SU-DHL-6 (cell line): ENCODE results near the gene INSR.
A peak's percentile ranks its signal among the peaks of the same experiment; 100 is the strongest.

ENCODE experiments used
- H2AFZ ChIP-seq: fragments of 200-600 bp; sonication (generic); 2 replicates; pipeline ENCODE4 v1.6.1; 2014; ENCODE audit warnings: low read depth, mild to moderate bottlenecking, moderate library complexity, mixed read lengths, antibody characterized with exemption, low read length; ENCODE audit not compliant: severe bottlenecking
- H3F3A ChIP-seq: fragments of 200-600 bp; shearing (Covaris generic); 2 replicates; pipeline ENCODE4 v1.6.0; 2016; ENCODE audit warnings: antibody characterized with exemption, mild to moderate bottlenecking; ENCODE audit not compliant: insufficient read depth
- H3K27ac ChIP-seq: fragments of 200-600 bp; sonication (generic); 2 replicates; pipeline ENCODE4 v1.5.1; 2016; ENCODE audit warnings: low read depth, mild to moderate bottlenecking, low read length, moderate library complexity, mixed read lengths
- H3K27me3 ChIP-seq: fragments of 200-600 bp; sonication (generic), shearing (Covaris generic); 2 replicates; pipeline ENCODE4 v1.6.0; 2014; ENCODE audit warnings: mild to moderate bottlenecking, low read length
- H3K36me3 ChIP-seq: fragments of 200-600 bp; sonication (generic); 2 replicates; pipeline ENCODE4 v1.6.1; 2014; ENCODE audit warnings: mild to moderate bottlenecking, low read length, mixed read lengths
- H3K4me2 ChIP-seq: fragments of 300-600, 200-600 bp; shearing (Covaris generic), sonication (generic); 2 replicates; pipeline ENCODE4 v1.6.0; 2014; ENCODE audit warnings: low read length, low read depth, mild to moderate bottlenecking; ENCODE audit not compliant: poor library complexity, severe bottlenecking
- H3K4me3 ChIP-seq: fragments of 200-600 bp; sonication (generic); 2 replicates; pipeline ENCODE4 v1.5.1; 2014; ENCODE audit warnings: antibody characterized with exemption, low read length, mild to moderate bottlenecking, mixed read lengths; ENCODE audit not compliant: insufficient read depth, poor library complexity, severe bottlenecking
- H3K79me2 ChIP-seq: fragments of 200-600 bp; sonication (generic); 2 replicates; pipeline ENCODE4 v1.6.1; 2014; ENCODE audit warnings: mild to moderate bottlenecking, low read length, moderate library complexity; ENCODE audit not compliant: insufficient read depth
- H3K9ac ChIP-seq: fragments of 200-600 bp; sonication (generic); 2 replicates; pipeline ENCODE4 v1.7.0; 2014; ENCODE audit warnings: mild to moderate bottlenecking, low read length
- H3K9me2 ChIP-seq: fragments of 200-600 bp; sonication (generic); replicated peaks from 2 replicates; pipeline ENCODE4 v1.6.1; 2014; ENCODE audit warnings: low read length; ENCODE audit not compliant: insufficient read depth
- H3K9me3 ChIP-seq: fragments of 200-600 bp; sonication (generic); 2 replicates; pipeline ENCODE4 v1.6.1; 2014; ENCODE audit warnings: low read length, mixed read lengths; ENCODE audit not compliant: insufficient read depth
- H4K20me1 ChIP-seq: fragments of 200-600 bp; sonication (generic); 2 replicates; pipeline ENCODE4 v1.6.1; 2014; ENCODE audit warnings: low read depth, mild to moderate bottlenecking, antibody characterized with exemption, low read length, moderate library complexity, mixed read lengths
- CTCF ChIP-seq: fragments of 200-600 bp; sonication (generic); IDR thresholded peaks from one replicate; pipeline ENCODE4 v1.5.1; 2017; ENCODE audit warnings: antibody characterized with exemption, mild to moderate bottlenecking, low read length, moderate library complexity; ENCODE audit not compliant: insufficient read depth, poor library complexity, severe bottlenecking
- EZH2phosphoT487 ChIP-seq: fragments of 200-600 bp; sonication (generic), shearing (Covaris generic); conservative IDR thresholded peaks from 2 replicates; pipeline ENCODE4 v1.6.1; 2018; ENCODE audit warnings: mild to moderate bottlenecking, antibody characterized with exemption, low read length, moderate library complexity, mixed read lengths

INSR gene

DNA sequence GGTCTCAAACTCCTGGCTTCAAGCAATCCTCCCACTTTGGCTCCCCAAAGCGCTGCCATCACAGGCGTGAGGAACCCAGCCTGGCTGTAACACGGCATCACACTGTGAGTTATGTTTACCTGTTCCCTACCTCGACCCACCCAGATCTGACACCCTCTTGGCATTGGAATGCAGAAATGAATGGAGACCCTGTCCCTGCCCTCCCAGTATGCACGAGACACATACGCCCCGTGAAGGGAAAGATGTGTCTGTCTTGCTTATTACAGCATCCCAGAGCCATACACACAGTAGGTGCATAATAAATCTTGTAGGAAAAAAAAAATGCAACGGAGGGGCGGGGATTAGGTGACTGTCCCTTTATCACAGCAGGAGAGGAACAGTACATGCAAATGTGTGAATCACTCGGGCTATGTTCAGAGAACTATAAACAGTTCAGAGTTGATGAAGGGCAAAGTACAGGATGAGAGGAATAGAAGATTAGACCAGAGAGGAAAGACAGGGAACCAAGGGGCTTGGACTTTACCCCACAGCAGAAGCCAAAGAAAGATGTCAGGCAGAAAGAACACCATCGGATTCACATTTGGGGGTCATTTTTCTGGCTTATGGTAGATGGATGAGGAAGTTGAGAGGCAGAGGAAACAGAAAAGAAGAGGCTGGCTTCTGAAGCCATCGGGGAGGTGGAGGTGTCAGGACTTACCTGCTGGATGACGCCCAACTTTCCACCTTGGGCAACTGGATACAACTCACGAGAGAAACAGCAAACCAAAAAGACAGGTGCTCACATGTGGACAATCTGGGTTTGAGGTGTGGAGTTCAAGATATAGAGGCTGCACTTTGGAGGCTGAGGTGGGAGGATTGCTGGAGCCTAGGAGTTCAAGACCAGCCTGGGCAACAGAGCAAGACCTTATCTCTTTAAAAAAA, 94.3 kb downstream of the INSR start:
- Histone ChIP-seq H3K4me3 (no peak overlapping the region), H3K27ac (peak overlapping the region; percentile 76), H3K36me3 (no peaks in the 10 kb centered on the region), H3K9ac (peak overlapping the region; percentile 27; the same call in 1 of the 2 replicates), H3K79me2 (peaks cover 54% of the 10 kb centered on the region), H2AFZ (no peak overlapping the region), H3K27me3 (no peaks in the 10 kb centered on the region), H3F3A (peaks cover 44% of the 10 kb centered on the region), H4K20me1 (no peaks in the 10 kb centered on the region), H3K4me2 (peak overlapping the region; percentile 48), H3K9me2 (no peaks in the 10 kb centered on the region), H3K9me3 (no peaks in the 10 kb centered on the region)
- TF ChIP-seq CTCF = no peak
- TF ChIP-seq EZH2phosphoT487 = no peak

DNA sequence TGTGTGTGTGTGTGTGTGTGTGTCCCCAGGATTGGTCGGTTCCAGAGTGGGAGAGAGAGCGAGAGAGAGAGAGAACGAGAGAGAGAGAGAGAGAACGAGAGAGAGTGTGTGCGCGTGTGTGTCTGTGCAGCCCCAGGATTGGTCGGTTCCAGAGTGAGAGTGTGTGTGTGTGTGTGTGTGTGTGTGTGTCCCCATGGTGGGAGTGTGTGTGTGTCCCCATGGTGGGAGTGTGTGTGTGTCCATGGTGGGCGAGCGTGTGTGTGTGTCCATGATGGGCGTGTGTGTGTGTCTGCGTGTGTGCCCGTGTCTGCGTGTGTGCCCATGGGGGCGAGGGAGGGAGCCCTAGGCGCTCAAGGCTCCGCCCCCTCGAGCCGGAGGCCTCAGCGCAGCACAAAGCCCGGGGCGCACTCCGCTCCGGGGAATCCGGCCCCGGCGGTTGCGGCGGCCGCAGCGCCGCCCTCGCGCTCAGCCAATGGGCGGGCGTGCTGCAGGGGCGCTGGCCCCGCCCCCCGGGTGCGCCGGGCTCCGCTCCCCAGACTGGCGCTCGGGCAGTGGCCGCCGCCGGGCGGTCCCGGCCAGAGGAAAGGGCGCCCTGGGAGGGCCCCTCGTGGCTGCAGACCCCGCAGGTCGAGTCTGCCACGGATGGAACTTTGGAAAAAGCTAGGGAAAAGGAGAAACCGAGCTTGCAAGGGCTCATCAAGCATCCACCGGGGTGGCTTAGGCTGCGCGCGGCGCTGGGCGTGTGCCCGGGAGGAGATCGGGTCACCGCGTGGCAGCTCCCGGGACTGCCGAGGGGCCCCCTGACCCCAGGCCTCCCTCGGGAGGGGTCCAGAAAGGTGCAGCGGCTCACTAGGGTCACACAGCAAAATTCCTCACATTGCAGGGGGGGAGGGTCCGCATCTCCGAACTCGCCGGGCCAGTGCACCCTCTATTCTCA, 96.2 kb downstream of the INSR start:
- H2AFZ ChIP-seq = peak overlapping the region; percentile 47
- no peaks in the 10 kb centered on the region for H3K36me3 ChIP-seq
- peak overlapping the region; percentile 62 for H3K27ac ChIP-seq
- H3K27me3 ChIP-seq = no peaks in the 10 kb centered on the region
- H3K9me3 ChIP-seq = no peaks in the 10 kb centered on the region
- H3K4me2 ChIP-seq = peak overlapping the region; percentile 90
- H3K79me2 ChIP-seq = peaks cover 50% of the 10 kb centered on the region
- TF ChIP-seq EZH2phosphoT487 (no peak), CTCF (no peak)
- peaks cover 47% of the 10 kb centered on the region for H3F3A ChIP-seq
- H3K9me2 ChIP-seq = no peaks in the 10 kb centered on the region
- no peaks in the 10 kb centered on the region for H4K20me1 ChIP-seq
- H3K9ac ChIP-seq = peak overlapping the region; percentile 85
- peak overlapping the region; percentile 69 for H3K4me3 ChIP-seq

- H3K9ac ChIP-seq = peak overlapping the region; percentile 85
- TF ChIP-seq CTCF = no peak
- no peak for TF ChIP-seq EZH2phosphoT487
- peak overlapping the region; percentile 33 for H3K4me3 ChIP-seq
- H3K9me2 ChIP-seq = no peaks in the 10 kb centered on the region
- peak overlapping the region; percentile 63 for H3K4me2 ChIP-seq
- H3K27ac ChIP-seq = peak overlapping the region; percentile 62
- H3F3A ChIP-seq = peaks cover 39% of the 10 kb centered on the region
- H4K20me1 ChIP-seq = no peaks in the 10 kb centered on the region
- peaks cover 50% of the 10 kb centered on the region for H3K79me2 ChIP-seq
- H3K36me3 ChIP-seq = no peaks in the 10 kb centered on the region
- H2AFZ ChIP-seq = no peak overlapping the region
- H3K27me3 ChIP-seq = no peaks in the 10 kb centered on the region
- H3K9me3 ChIP-seq = no peaks in the 10 kb centered on the region
Observed at GRCh38 chr19:7197119-7197759, 97.0 kb downstream of the INSR start.
